Lower leg skin (tissue), 3 donors: ENCODE results near the gene MFSD6.

ENCODE experiments used
- CTCF ChIP-seq, 3 donors: fragments of 450-650 bp; IDR thresholded peaks; one replicate each; pipeline ENCODE4 v1.5.1; 2016; ENCODE audit warnings: antibody characterized with exemption in 3 of 3, mild to moderate bottlenecking in 3 of 3, moderate library complexity in 2 of 3
- POLR2A ChIP-seq, 2 donors: fragments of 450-650 bp; IDR thresholded peaks; one replicate each; pipeline ENCODE4 v1.6.1; 2016 to 2017; ENCODE audit warnings: antibody characterized with exemption in 2 of 2, mild to moderate bottlenecking in 1 of 2, moderate library complexity in 1 of 2

DNA sequence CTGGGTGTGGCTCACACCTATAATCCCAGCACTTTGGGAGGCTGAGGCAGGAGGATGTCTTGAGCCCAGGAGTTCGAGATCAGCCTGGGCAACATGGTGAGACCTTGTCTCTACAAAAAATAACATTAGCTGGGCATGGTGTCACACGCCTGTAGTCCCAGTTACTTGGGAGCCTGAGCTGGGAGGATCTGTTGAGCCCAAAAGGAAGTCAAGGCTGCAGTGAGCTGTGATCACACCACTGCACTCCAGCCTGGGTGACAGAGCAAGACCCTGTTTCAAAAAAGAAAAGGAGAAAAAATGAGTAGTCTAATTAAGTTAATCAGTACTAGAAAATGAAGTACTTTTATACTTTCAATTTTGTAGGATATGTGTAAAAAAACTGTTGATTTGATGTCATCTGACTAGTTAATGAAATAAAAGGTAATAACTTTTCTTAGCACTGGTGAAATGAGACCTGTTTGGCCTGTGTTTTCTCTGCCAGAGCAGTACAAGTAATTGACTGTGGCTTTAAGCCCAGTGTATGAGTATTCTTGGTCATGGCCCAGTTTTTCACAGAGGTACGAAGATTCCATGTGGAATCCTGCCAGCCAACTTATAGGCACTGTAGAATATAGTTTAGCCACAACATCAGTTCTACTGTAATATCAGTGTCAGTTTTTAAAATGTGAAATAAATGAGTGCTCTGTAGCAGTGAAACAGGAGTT is 35.8 kb downstream of the MFSD6 start:
- no peak for TF ChIP-seq CTCF (IDR thresholded peaks at IDR 0.05)
- no peak for TF ChIP-seq POLR2A (IDR thresholded peaks at IDR 0.05)
